ENCODE measurements around the gene DLAT. TPM values are rescaled to one million over a fixed set of nuclear protein-coding genes. Genes with fewer than 3 reads are reported as not detected.
A peak's percentile ranks its signal among the peaks of the same experiment; 100 is the strongest.

The DLAT gene
- 100 to 1,000 TPM; 110 to 179 (median 160) TPM for total RNA-seq
- polyA plus RNA-seq, result 10 to 100 TPM; 48.7 to 98.3 TPM
- long read RNA-seq, donor 1, full-length matches to known transcripts, result 201 of 242 reads
- long read RNA-seq, donor 1, partial matches to known transcripts, result 28 of 242 reads
- long read RNA-seq, donor 1, other reads (novel, unspliced or antisense), result 13 of 242 reads
- long read RNA-seq, donor 2, full-length matches to known transcripts, result 467 of 565 reads
- long read RNA-seq, donor 2, partial matches to known transcripts, result 76 of 565 reads
- long read RNA-seq, donor 2, other reads (novel, unspliced or antisense), result 22 of 565 reads
- long read RNA-seq, donor 3, full-length matches to known transcripts, result 214 of 251 reads
- long read RNA-seq, donor 3, partial matches to known transcripts, result 22 of 251 reads
- long read RNA-seq, donor 3, other reads (novel, unspliced or antisense), result 15 of 251 reads

GRCh38 chr11:112024773-112025678 is at the start of gene DLAT:
TSS of gene DLAT (plus strand) at chr11:112025408. CDS start at chr11:112025473, 65 bp downstream.
- H3K27me3 ChIP-seq, result no peaks in the 10 kb centered on the region
- peaks cover 0 to 52% (median 22%) of the 10 kb centered on the region in 9 donors for H3K36me3 ChIP-seq
- intact Hi-C loops (cut with DNase I), result loop anchor here in 2 of 10 donors (5.0 to 10.0 kb wide), 4 partner anchors 47 to 148 kb away; partner anchors contain the start of genes SDHD (in 2 of the 2), TIMM8B (in 2 of the 2), CFAP68 (in 1 of the 2) and FDXACB1 (in 1 of the 2)
- peak in 1 of 2 donors; percentile 48 for TF ChIP-seq POLR2A (IDR thresholded peaks at IDR 0.05)
- TF ChIP-seq CTCF (IDR thresholded peaks at IDR 0.05), result no peak
- 0% methylated on average over 44 to 71 of the region's 71 CpGs for WGBS, 4 donors
- ATAC-seq, result peak; percentile 89 to 94 (median 93)
- peak within 1 kb of the TSS; percentile 66 to 97 (median 88) for H3K4me3 ChIP-seq
- H3K4me1 ChIP-seq, result peaks cover 0 to 31% (median 16%) of the 10 kb centered on the region in 12 donors
- no peaks in the 10 kb centered on the region for H3K9me3 ChIP-seq
- DNase-seq, result peak; percentile 88 to 94 (median 92)
- peak within 1 kb of the TSS; percentile 85 to 96 (median 92) for H3K27ac ChIP-seq

GRCh38 chr11:111976119-111976766 is 49.0 kb upstream of the DLAT start:
- Histone ChIP-seq H3K27ac (peak overlapping the region; percentile 64 to 96 (median 86)), H3K27me3 (peaks cover 0 to 20% (median 0%) of the 10 kb centered on the region in 9 donors), H3K36me3 (peaks cover 0 to 11% (median 0%) of the 10 kb centered on the region in 9 donors), H3K4me1 (peaks cover 0 to 54% (median 23%) of the 10 kb centered on the region in 12 donors), H3K9me3 (no peaks in the 10 kb centered on the region), H3K4me3 (peak overlapping the region in 9 of 12 donors; percentile 50 to 93 (median 64))
- 54 to 79% (median 60%) methylated on average over 5 to 7 of the region's 7 CpGs for WGBS, 4 donors
- TF ChIP-seq POLR2A (IDR thresholded peaks at IDR 0.05) (no peak), CTCF (IDR thresholded peaks at IDR 0.05) (no peak)
- ATAC-seq (peak in 2 of 4 donors; percentile 2 to 3), DNase-seq (no peak)
- intact Hi-C loops (cut with DNase I), result loop anchor here in 9 of 10 donors (5.0 kb wide), 3 partner anchors 34 to 104 kb away; partner anchors contain the start of genes DIXDC1 (in 8 of the 9) and ALG9 (in 1 of the 9)

- ATAC-seq (peak; percentile 16 to 27 (median 18)), DNase-seq (peak in 1 of 5 donors; percentile 23)
- Histone ChIP-seq H3K4me3 (peak overlapping the region; percentile 48 to 93 (median 64)), H3K36me3 (peaks cover 0 to 13% (median 0%) of the 10 kb centered on the region in 9 donors), H3K27ac (peak overlapping the region; percentile 64 to 96 (median 86)), H3K9me3 (no peaks in the 10 kb centered on the region), H3K4me1 (peaks cover 0 to 59% (median 25%) of the 10 kb centered on the region in 12 donors), H3K27me3 (peaks cover 0 to 20% (median 0%) of the 10 kb centered on the region in 9 donors)
- TF ChIP-seq CTCF (IDR thresholded peaks at IDR 0.05), result no peak
- TF ChIP-seq POLR2A (IDR thresholded peaks at IDR 0.05), result no peak
- intact Hi-C loops (cut with DNase I), result loop anchor here in 9 of 10 donors (5.0 kb wide), 3 partner anchors 34 to 104 kb away; partner anchors contain the start of genes DIXDC1 (in 8 of the 9) and ALG9 (in 1 of the 9)
- 14 to 21% (median 16%) methylated on average over 12 to 21 of the region's 21 CpGs for WGBS, 4 donors
Measured at GRCh38 chr11:111976767-111977145, 48.5 kb upstream of the DLAT start.

Data from heart left ventricle (tissue), 16 donors.